ENCODE results near the gene PRR36.
"Not testable (repeated sequence)": the region's sequence is repeated elsewhere in the genome, so short reads cannot be mapped to it uniquely, and the experiment has no call there.

Gene PRR36

GRCh38 chr19:7920519-7921301 lies 46.5 kb upstream of the PRR36 start:
- H3K4me3 ChIP-seq (ENCODE audit: low read length), result peak overlapping the region; percentile 64
- DNase-seq (ENCODE audit: low read depth), result peak; percentile 98
- no peak for TF ChIP-seq CTCF (IDR thresholded peaks at IDR 0.05; ENCODE audit: insufficient read depth, low read depth, low read length, missing control alignments)

GRCh38 chr19:7919610-7920518 lies 45.7 kb upstream of the PRR36 start, which contains the start of gene SNAPC2:
Gene SNAPC2 (plus strand): TSS chr19:7920338. CDS start chr19:7920367, 29 bp downstream.
- DNase-seq (ENCODE audit: low read depth), result peak; percentile 95
- no peak for TF ChIP-seq CTCF (IDR thresholded peaks at IDR 0.05; ENCODE audit: insufficient read depth, low read depth, low read length, missing control alignments)
- peak within 1 kb of the TSS; percentile 64 for H3K4me3 ChIP-seq (ENCODE audit: low read length)

GRCh38 chr19:7918615-7919421 lies 44.6 kb upstream of the PRR36 start:
- TF ChIP-seq CTCF (IDR thresholded peaks at IDR 0.05; ENCODE audit: insufficient read depth, low read depth, low read length, missing control alignments), result no peak
- DNase-seq (ENCODE audit: low read depth), result no peak
- H3K4me3 ChIP-seq (ENCODE audit: low read length), result no peak overlapping the region

GRCh38 chr19:7918062-7918614 lies 43.9 kb upstream of the PRR36 start:
- peak overlapping the region; percentile 52 for H3K4me3 ChIP-seq (ENCODE audit: low read length)
- DNase-seq (ENCODE audit: low read depth), result not testable (repeated sequence)

- DNase-seq (ENCODE audit: low read depth), result peak; percentile 58
- peak overlapping the region; percentile 52 for H3K4me3 ChIP-seq (ENCODE audit: low read length)
- peak; percentile 42 for TF ChIP-seq CTCF (IDR thresholded peaks at IDR 0.05; ENCODE audit: insufficient read depth, low read depth, low read length, missing control alignments)
Measured at GRCh38 chr19:7917267-7918061, 43.3 kb upstream of the PRR36 start.

GRCh38 chr19:7916955-7917266 lies 42.7 kb upstream of the PRR36 start:
- peak overlapping the region; percentile 52 for H3K4me3 ChIP-seq (ENCODE audit: low read length)
- no peak for DNase-seq (ENCODE audit: low read depth)
- no peak for TF ChIP-seq CTCF (IDR thresholded peaks at IDR 0.05; ENCODE audit: insufficient read depth, low read depth, low read length, missing control alignments)
